ENCODE measurements around the gene IGF1R. TPM values are rescaled to one million over a fixed set of nuclear protein-coding genes. Genes with fewer than 3 reads are reported as not detected.
A peak's percentile ranks its signal among the peaks of the same experiment; 100 is the strongest.

The IGF1R gene
- total and polyA plus RNA-seq, 2 donors (not counting 3 experiments of a cell fraction or from before 2014, with no cell fraction given): 16.1 to 59.1 TPM

GRCh38 chr15:98801234-98801561, 152.9 kb downstream of the IGF1R start:
- Histone ChIP-seq H3K9me1 (replicated peaks; ENCODE audit: control insufficient read depth, extremely low read depth, insufficient read depth, low read length) (no peaks in the 10 kb centered on the region), H3K4me3 (replicated peaks in 1 of 3; ENCODE audit: insufficient read depth in 1 of 3, low read depth in 1 of 3, low read length in 3 of 3) (peak overlapping the region in 1 of 3 experiments; percentile 6), H3K4me1 (ENCODE audit: control insufficient read depth, extremely low read depth, insufficient read depth, low read length) (peaks cover 42% of the 10 kb centered on the region), H3K4me2 (ENCODE audit: insufficient read depth, low read length) (peak overlapping the region; percentile 69), H3K9me3 (replicated peaks; ENCODE audit: control insufficient read depth, insufficient read depth, low read length) (no peaks in the 10 kb centered on the region), H3K27me3 (ENCODE audit: control insufficient read depth in 2 of 2, insufficient read depth in 2 of 2, low read length in 2 of 2) (no peaks in the 10 kb centered on the region), H3K27ac (ENCODE audit: insufficient read depth, low read depth, low read length) (peak overlapping the region; percentile 78), H3K9ac (replicated peaks; ENCODE audit: extremely low read depth, insufficient read depth, low read length) (peak overlapping the region; percentile 40), H2AFZ (ENCODE audit: low read depth, low read length) (peak overlapping the region; percentile 8), H4K20me1 (replicated peaks; ENCODE audit: control insufficient read depth, extremely low read depth, insufficient read depth, low read length) (no peaks in the 10 kb centered on the region), H3K36me3 (ENCODE audit: control insufficient read depth in 2 of 2, extremely low read depth in 1 of 2, insufficient read depth in 2 of 2, low read length in 2 of 2) (no peaks in the 10 kb centered on the region), H3K79me2 (ENCODE audit: control insufficient read depth, insufficient read depth, low read length) (peaks cover 23% of the 10 kb centered on the region)
- ChIA-PET POLR2A (no interaction called here), CTCF (interaction anchor here (0.8 to 2.7 kb wide), 9 partner anchors 9 to 258 kb away, joined by 3 to 12 read pairs (median 3); no protein-coding TSS in a partner anchor)
- dilution Hi-C loops (cut with MboI; ENCODE audit: extremely low pct_ligation_motif_present, low sequenced_read_pairs): no loop called here
- TF ChIP-seq POLR2AphosphoS5 (IDR thresholded peaks at IDR 0.05; ENCODE audit: insufficient read depth, low read depth, low read length): no peak
- no peak for TF ChIP-seq POLR2A (IDR thresholded peaks at IDR 0.05; ENCODE audit: low read depth, low read length)
- no peak for TF ChIP-seq EZH2 (IDR thresholded peaks at IDR 0.05; ENCODE audit: borderline replicate concordance, low read depth, low read length, severe bottlenecking)
- TF ChIP-seq MYC (IDR thresholded peaks at IDR 0.05; ENCODE audit: low read depth, low read length): no peak
- TF ChIP-seq JUN (IDR thresholded peaks at IDR 0.05; ENCODE audit: borderline replicate concordance, insufficient read depth, insufficient read length, low read depth): no peak
- TF ChIP-seq GATA2 (IDR thresholded peaks at IDR 0.05; ENCODE audit: insufficient read depth, insufficient read length, low read depth, low read length): no peak
- no peak for TF ChIP-seq CTCF (IDR thresholded peaks at IDR 0.05; ENCODE audit: extremely low read depth in 1 of 2, insufficient read depth in 1 of 2, low read depth in 1 of 2, low read length in 2 of 2)
- FAIRE-seq: peak; percentile 81
- DNase-seq (ENCODE audit: low read depth, low spot score): peak; percentile 49
- intact Hi-C loops (cut with micrococcal nuclease): loop anchor here (1.0 to 5.0 kb wide), 3 partner anchors 11 to 96 kb away; no protein-coding TSS in a partner anchor
- no TSS peak for BruUV-seq (replicated peaks)
